HG02678 (cell line): ENCODE measurements around the gene INSC.
A peak's percentile ranks its signal among the peaks of the same experiment; 100 is the strongest.
"Not testable (repeated sequence)": the region's sequence is repeated elsewhere in the genome, so short reads cannot be mapped to it uniquely, and the experiment has no call there.

Experiments used
- ATAC-seq: cut with Tn5 transposase; IDR thresholded peaks from one replicate; pipeline ENCODE4 v1.9.1; 2021; ENCODE audit warnings: mild to moderate bottlenecking, moderate library complexity; ENCODE audit not compliant: unreplicated experiment

Gene INSC

GRCh38 chr11:15114501-15115475 is at the start of gene INSC:
Gene INSC (plus strand): TSS chr11:15114923. CDS start chr11:15149175, 34,252 bp downstream.
- no peak for ATAC-seq

GRCh38 chr11:15069751-15070150 is 45.0 kb upstream of the INSC start:
- not testable (repeated sequence) for ATAC-seq

- ATAC-seq: no peak
Measured at GRCh38 chr11:15071556-15072255, 43.0 kb upstream of the INSC start.

GRCh38 chr11:15072551-15073143 is 42.1 kb upstream of the INSC start:
- ATAC-seq: no peak

DNA sequence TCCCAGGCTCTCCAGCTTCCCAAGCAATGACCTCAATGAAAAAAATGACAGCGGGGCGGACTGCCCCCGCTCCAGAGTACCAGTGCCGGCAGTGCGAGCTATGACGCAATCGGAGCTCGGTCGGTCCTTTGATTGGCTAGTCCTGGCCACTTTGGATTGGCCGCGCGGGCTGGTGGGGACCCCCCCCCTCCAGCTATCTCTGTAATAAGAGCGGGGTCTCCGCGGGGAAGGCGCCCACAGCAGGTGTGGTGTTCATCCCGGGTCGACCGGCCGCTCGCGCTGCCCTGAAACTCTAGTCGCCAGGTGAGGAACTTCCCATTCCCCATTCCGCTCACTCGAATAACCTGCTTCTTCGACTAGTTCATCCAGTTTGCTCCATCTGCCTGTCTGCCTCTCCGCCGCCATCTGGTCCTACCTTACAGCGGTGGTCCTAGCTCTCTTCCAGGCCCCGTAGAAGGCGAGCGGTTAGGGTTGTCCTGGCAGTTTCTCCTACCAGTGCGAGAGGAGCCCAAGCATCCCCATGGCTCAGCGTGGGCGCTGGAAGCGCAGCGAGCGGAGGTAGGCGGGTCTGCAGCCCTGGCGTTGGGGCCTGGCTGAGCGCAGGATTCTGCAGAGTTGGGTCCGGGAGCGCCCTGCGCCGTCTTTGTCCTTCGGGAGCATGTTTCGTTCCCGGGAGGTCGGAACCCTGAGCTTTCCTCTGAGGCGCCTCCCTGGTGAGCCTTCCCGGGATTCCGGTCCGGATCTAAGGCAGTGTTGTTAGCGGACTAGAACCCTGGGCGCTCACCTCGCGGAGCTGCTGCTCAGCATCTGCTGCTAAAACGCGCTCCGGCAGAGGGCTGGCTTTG is 41.1 kb upstream of the INSC start, which contains the start of gene CALCB:
Gene CALCB, plus strand, starts transcription at position 233 of the 845 bp plus-strand sequence. CDS start 1,126 bp downstream, outside the sequence.
- no peak for ATAC-seq

DNA sequence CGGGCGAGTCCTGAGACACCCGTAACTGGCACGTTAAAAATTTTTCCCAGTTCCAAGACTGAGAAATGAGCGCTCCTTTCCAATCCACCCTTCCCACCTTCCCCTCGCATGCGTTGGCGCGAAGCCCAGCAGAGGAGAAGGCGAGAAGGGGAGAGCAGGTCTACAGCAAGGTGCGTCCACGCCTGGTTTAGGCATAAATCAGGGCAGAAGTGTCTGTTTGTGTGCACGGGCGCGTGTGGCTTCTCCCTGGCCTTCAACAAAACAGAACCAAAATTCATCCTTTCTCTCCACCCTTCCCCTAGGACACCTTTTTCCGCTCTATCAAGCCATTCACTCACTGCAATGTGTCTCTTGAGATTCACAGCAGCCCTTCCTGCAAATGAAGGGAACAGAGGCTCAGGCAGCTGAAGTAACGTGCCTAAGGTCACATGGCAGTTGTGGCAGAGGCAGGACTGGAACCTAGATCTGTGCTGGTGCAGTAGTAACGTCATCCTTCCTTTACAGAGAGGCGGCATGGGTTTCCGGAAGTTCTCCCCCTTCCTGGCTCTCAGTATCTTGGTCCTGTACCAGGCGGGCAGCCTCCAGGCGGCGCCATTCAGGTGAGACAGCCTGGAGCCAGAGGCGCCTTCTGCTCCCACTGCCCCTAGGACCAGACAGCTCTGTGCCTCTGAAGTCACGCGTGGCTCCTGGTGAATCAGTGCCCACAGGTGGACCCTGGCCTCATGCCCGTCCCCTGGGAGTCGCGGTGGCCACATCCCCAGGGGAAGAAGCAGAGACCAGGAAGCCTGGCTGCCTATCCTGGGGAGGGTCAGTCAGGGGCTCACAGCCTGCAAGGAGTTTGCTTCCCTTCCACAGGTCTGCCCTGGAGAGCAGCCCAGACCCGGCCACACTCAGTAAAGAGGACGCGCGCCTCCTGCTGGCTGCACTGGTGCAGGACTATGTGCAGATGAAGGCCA is 40.2 kb upstream of the INSC start:
- ATAC-seq: peak; percentile 96

GRCh38 chr11:15075162-15075526 is 39.6 kb upstream of the INSC start:
- no peak for ATAC-seq

DNA sequence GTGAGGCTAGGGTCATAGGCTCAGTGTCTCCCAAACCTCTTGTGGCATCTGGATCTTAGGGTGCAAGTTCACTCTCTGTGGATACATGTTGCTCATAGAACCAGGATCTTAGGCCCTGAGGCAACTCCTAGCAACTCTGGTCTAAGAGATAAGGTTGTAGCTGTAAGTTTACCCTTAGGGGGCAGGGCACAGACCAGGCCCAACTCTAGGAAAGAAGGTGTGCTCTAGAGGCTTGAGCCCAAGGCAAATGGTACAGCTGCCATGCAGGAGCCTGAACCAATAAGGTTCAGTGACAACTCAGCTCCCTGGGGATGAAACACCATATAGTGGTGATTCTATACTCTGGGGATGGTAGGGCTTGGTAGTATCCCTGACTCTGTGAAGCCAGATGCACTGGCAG is 23.5 kb upstream of the INSC start:
- no peak for ATAC-seq

- no peak for ATAC-seq
Measured at GRCh38 chr11:15091625-15092024, 23.1 kb upstream of the INSC start.

- peak; percentile 78 for ATAC-seq
Measured at GRCh38 chr11:15093432-15093831, 21.3 kb upstream of the INSC start.

DNA sequence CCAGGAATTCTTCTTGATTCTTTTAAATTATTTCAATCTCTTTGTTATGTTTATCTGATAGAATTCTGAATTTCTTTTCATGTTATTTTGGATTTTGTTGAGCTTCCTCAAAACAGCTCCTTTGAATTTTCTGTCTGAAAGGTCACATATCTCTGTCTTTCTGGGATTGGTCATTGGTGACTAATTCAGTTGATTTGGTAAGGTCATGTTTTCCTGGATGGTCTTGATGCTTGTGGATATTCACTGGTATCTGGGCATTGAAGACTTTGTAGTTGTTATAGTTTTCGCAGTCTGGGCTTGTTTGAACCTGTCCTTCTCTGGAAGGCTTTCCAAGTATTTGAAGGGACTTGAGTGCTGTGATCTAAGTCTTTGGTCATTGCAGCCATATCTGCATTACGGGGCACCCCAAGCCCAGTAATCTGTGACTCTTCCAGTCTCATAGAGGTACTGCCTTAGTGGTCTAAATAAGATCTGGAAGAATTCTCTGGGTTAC is 18.9 kb upstream of the INSC start:
- ATAC-seq: no peak

GRCh38 chr11:15097411-15097810 is 17.3 kb upstream of the INSC start:
- ATAC-seq: no peak

- ATAC-seq: no peak
Measured at GRCh38 chr11:15099267-15099666, 15.5 kb upstream of the INSC start.

DNA sequence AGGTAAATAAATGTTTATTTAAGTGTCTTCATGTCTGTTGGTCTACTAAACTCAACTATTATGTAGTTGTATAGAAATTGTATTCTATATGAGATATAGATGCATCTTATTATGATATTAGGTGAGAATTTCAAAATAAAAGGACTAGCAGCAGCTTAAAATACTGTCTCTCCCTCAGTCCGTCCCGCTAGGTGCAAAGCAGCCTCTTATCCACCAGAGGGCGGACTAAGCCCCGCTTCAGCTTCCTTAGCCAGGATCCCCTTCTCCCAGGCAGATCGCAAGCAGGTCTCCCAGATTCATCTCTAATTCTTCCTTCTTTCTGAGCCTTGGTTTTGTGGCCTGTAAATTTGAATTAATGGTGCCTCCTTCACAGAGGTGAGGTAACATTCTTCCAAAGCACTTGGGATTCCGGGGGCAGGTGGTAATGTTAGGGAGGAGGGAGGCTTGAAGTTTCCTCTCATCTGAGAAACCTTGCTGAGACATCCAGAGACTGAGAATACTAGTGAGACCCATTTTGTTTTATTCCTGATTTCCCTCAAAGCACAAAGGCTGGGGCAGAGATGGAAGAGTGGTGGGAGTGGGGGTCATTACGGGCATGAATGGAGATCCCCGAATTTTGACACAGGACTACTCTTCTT is 13.5 kb upstream of the INSC start:
- peak; percentile 81 for ATAC-seq

DNA sequence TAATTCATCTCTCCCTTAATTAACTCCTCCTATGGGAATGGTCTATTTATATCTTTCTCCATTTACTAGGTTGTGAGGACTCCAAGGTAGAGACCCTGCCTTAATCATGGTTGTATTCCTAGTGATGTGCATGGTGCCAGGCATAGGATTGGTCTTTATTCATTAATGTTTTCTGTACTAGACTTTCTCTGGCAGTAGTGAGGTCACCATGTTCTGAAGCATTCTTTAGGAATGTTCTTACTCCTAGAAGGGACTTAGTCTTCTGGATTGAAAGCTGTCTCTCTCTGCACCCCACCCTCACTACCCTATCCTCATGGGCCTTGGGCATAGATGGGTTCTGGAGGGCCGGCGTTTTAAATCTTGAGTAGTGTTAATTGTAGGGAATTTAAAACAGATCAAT is 10.6 kb upstream of the INSC start:
- no peak for ATAC-seq

- no peak for ATAC-seq
Measured at GRCh38 chr11:15106201-15106965, 8.3 kb upstream of the INSC start.

- ATAC-seq: peak; percentile 80
Measured at GRCh38 chr11:15107730-15108515, 6.8 kb upstream of the INSC start.
